HG03139 (cell line): ENCODE measurements around the gene ZBTB20.

Source experiments
- ATAC-seq: cut with Tn5 transposase; IDR thresholded peaks from one replicate; pipeline ENCODE4 v1.9.1; 2021; ENCODE audit not compliant: unreplicated experiment

Gene ZBTB20

GRCh38 chr3:114645392-114645791 lies 501.7 kb downstream of the ZBTB20 start:
- no peak for ATAC-seq

GRCh38 chr3:114644367-114644766 lies 502.7 kb downstream of the ZBTB20 start:
- ATAC-seq: no peak

- ATAC-seq: no peak
Measured at GRCh38 chr3:114642951-114643741, 503.9 kb downstream of the ZBTB20 start.

GRCh38 chr3:114640126-114640525 lies 507.0 kb downstream of the ZBTB20 start:
- ATAC-seq: no peak

GRCh38 chr3:114639171-114639570 lies 507.9 kb downstream of the ZBTB20 start:
- no peak for ATAC-seq

GRCh38 chr3:114635878-114636277 lies 511.2 kb downstream of the ZBTB20 start:
- no peak for ATAC-seq

- no peak for ATAC-seq
Measured at GRCh38 chr3:114634635-114635034, 512.5 kb downstream of the ZBTB20 start.

- no peak for ATAC-seq
Measured at GRCh38 chr3:114632757-114633424, 514.2 kb downstream of the ZBTB20 start.

GRCh38 chr3:114627770-114628169 lies 519.3 kb downstream of the ZBTB20 start:
- ATAC-seq: no peak

- ATAC-seq: no peak
Measured at GRCh38 chr3:114626751-114627150, 520.3 kb downstream of the ZBTB20 start.

GRCh38 chr3:114624571-114625181 lies 522.4 kb downstream of the ZBTB20 start:
- ATAC-seq: no peak

- ATAC-seq: no peak
Measured at GRCh38 chr3:114624047-114624445, 523.0 kb downstream of the ZBTB20 start.

- ATAC-seq: no peak
Measured at GRCh38 chr3:114623420-114624046, 523.6 kb downstream of the ZBTB20 start.

GRCh38 chr3:114622001-114622400 lies 525.1 kb downstream of the ZBTB20 start:
- no peak for ATAC-seq

GRCh38 chr3:114619771-114620170 lies 527.3 kb downstream of the ZBTB20 start:
- no peak for ATAC-seq

- no peak for ATAC-seq
Measured at GRCh38 chr3:114615523-114616085, 531.5 kb downstream of the ZBTB20 start.

GRCh38 chr3:114609973-114610630 lies 537.0 kb downstream of the ZBTB20 start:
- ATAC-seq: no peak

- ATAC-seq: no peak
Measured at GRCh38 chr3:114608293-114608692, 538.8 kb downstream of the ZBTB20 start.

- no peak for ATAC-seq
Measured at GRCh38 chr3:114606336-114606735, 540.8 kb downstream of the ZBTB20 start.

- ATAC-seq: no peak
Measured at GRCh38 chr3:114600571-114600970, 546.5 kb downstream of the ZBTB20 start.

GRCh38 chr3:114597871-114598270 lies 549.2 kb downstream of the ZBTB20 start:
- ATAC-seq: no peak
